Gastrocnemius medialis (tissue), 4 donors: ENCODE measurements around the gene FUOM.

Experiments used
- POLR2A ChIP-seq, 2 donors: fragments of 450-650 bp; IDR thresholded peaks; one replicate each; pipeline ENCODE4 v1.6.1; 2017; ENCODE audit warnings: antibody characterized with exemption in 2 of 2, mild to moderate bottlenecking in 2 of 2, moderate library complexity in 2 of 2
- TF ChIP-seq, protein P1 (sequence below), 5 experiments: fragments of 450-650 bp in 3 of 5; fragments of 200-600 bp in 2 of 5; sonication (generic) in 2 of 5; IDR thresholded peaks in 4 of 5; conservative IDR thresholded peaks in 1 of 5; 1 replicate in 4 of 5; 2 replicates in 1 of 5; pipeline ENCODE4 v1.5.1; 2016 to 2019; ENCODE audit warnings: antibody characterized with exemption in 5 of 5, mild to moderate bottlenecking in 3 of 5, moderate library complexity in 3 of 5

DNA sequence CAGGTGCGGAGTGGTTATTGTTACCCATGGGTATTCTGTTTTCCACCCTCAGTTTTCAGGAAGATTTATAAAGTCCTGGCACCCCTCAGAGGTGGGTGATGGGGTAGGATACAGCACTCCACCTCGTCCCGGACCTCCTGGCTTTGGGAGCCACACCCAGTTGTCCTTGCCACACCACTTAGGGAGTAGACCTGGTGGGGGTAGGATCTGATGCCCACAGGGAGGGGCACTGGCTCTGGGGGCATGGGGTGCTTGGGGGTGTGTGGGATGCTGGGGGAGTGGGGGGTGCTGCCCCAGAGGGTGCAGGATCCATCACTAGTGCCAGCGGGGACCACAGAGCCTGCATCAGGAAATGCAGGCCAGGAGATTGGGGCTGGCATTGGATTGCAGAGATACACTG, 44.6 kb downstream of the FUOM start:
- TF ChIP-seq, protein P1, sequence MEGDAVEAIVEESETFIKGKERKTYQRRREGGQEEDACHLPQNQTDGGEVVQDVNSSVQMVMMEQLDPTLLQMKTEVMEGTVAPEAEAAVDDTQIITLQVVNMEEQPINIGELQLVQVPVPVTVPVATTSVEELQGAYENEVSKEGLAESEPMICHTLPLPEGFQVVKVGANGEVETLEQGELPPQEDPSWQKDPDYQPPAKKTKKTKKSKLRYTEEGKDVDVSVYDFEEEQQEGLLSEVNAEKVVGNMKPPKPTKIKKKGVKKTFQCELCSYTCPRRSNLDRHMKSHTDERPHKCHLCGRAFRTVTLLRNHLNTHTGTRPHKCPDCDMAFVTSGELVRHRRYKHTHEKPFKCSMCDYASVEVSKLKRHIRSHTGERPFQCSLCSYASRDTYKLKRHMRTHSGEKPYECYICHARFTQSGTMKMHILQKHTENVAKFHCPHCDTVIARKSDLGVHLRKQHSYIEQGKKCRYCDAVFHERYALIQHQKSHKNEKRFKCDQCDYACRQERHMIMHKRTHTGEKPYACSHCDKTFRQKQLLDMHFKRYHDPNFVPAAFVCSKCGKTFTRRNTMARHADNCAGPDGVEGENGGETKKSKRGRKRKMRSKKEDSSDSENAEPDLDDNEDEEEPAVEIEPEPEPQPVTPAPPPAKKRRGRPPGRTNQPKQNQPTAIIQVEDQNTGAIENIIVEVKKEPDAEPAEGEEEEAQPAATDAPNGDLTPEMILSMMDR (IDR thresholded peaks at IDR 0.05 in 4 of 5, conservative IDR thresholded peaks at IDR 0.05 in 1 of 5): no peak
- no peak for TF ChIP-seq POLR2A (IDR thresholded peaks at IDR 0.05)
